NT2/D1 (cell line): ENCODE data around the gene WDR73.

Experiments
- YY1 ChIP-seq: IDR thresholded peaks from 2 replicates; pipeline ENCODE4 v1.6.1; 2011; ENCODE audit not compliant: insufficient read length, insufficient read depth
- ZNF274 ChIP-seq: IDR thresholded peaks from 2 replicates; pipeline ENCODE4 v1.6.1; 2011; ENCODE audit warnings: mild to moderate bottlenecking, low read depth, low read length

DNA sequence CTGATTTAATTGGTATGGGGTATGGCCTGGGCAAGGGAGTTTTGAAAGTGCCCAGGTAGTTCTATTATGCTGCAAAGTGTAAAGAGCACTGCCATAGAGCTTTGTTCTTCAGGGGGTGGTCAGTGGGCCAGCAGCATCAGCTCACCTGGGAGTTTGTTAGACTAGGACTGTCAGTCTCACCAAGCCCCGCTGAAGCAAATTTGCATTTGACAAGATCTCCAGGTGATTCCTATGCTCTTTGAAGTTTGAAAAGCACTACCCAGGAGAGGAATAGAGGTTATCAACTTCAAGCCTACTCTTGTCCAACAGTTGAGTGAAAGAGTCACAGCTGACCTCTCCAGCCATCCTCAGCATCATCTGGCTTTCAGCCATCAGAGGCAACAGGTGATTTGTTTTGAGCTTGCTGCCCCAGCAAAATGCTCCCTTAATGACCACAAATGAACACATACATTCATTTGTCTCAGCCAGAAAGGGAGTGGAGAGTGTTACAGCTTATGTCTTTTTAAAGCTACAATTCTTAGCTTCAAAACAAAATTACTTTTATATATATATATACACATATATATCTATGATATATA lies 45.3 kb downstream of the WDR73 start:
- TF ChIP-seq YY1 = no peak
- no peak for TF ChIP-seq ZNF274
